HL-60/S4 treated with retinoic acid at 250 ng/mL for 4 days and 3 days (cell line): ENCODE data around the gene ERCC4.

Source experiments
- in situ Hi-C: fragments of 300-500 bp; cut with MboI; formaldehyde crosslinking; loops from 2 replicates; pipeline ENCODE4 v1.7.0; 2022; ENCODE audit warnings: low sequenced_read_pairs

The ERCC4 gene

GRCh38 chr16:13982451-13982850, 62.5 kb downstream of the ERCC4 start:
- in situ Hi-C loops, result no loop called here

- in situ Hi-C loops, result no loop called here
Observed at GRCh38 chr16:13983625-13984024, 63.7 kb downstream of the ERCC4 start.

- in situ Hi-C loops, result no loop called here
Observed at GRCh38 chr16:13984794-13985193, 64.8 kb downstream of the ERCC4 start.

- in situ Hi-C loops, result no loop called here
Observed at GRCh38 chr16:13988038-13988437, 68.1 kb downstream of the ERCC4 start.

GRCh38 chr16:13992322-13992721, 72.4 kb downstream of the ERCC4 start:
- in situ Hi-C loops, result no loop called here

GRCh38 chr16:13992976-13993375, 73.0 kb downstream of the ERCC4 start:
- in situ Hi-C loops, result no loop called here

GRCh38 chr16:13994239-13995106, 74.5 kb downstream of the ERCC4 start:
- in situ Hi-C loops, result no loop called here

- in situ Hi-C loops, result no loop called here
Observed at GRCh38 chr16:13995194-13995593, 75.2 kb downstream of the ERCC4 start.

- in situ Hi-C loops, result no loop called here
Observed at GRCh38 chr16:13996778-13997288, 76.9 kb downstream of the ERCC4 start.

- in situ Hi-C loops, result no loop called here
Observed at GRCh38 chr16:13997526-13997925, 77.6 kb downstream of the ERCC4 start.

GRCh38 chr16:13997933-13998332, 78.0 kb downstream of the ERCC4 start:
- in situ Hi-C loops, result no loop called here

- in situ Hi-C loops, result no loop called here
Observed at GRCh38 chr16:13999071-13999894, 79.3 kb downstream of the ERCC4 start.

GRCh38 chr16:13999895-14000425, 80.0 kb downstream of the ERCC4 start:
- in situ Hi-C loops, result no loop called here

- in situ Hi-C loops, result no loop called here
Observed at GRCh38 chr16:14001521-14001920, 81.6 kb downstream of the ERCC4 start.
